Measurements from ENCODE around the gene SLC18B1.

Gene SLC18B1

GRCh38 chr6:132797951-132798868 lies at the start of gene SLC18B1:
Gene SLC18B1 (minus strand): TSS chr6:132798637. CDS start chr6:132798456, 181 bp downstream.
- no peaks in the 10 kb centered on the region for H3K27me3 Mint-ChIP-seq
- H3K27ac Mint-ChIP-seq (ENCODE audit: low read depth) = no peak within 1 kb of the TSS
- ATAC-seq (replicated peaks; ENCODE audit: extremely low read depth, poor library complexity, severe bottlenecking) (peak; percentile 57), DNase-seq (ENCODE audit: low spot score in 2 of 2) (no peak)
- H3K4me1 Mint-ChIP-seq = peaks cover 23% of the 10 kb centered on the region
- H3K9me3 Mint-ChIP-seq = no peaks in the 10 kb centered on the region
- H3K4me3 Mint-ChIP-seq = no peak within 1 kb of the TSS
- H3K36me3 Mint-ChIP-seq (ENCODE audit: insufficient read depth) = peaks cover 7% of the 10 kb centered on the region

GRCh38 chr6:132843316-132844035 lies 45.0 kb upstream of the SLC18B1 start:
- no peaks in the 10 kb centered on the region for H3K4me1 Mint-ChIP-seq
- H3K9me3 Mint-ChIP-seq = no peaks in the 10 kb centered on the region
- H3K4me3 Mint-ChIP-seq = no peak overlapping the region
- no peak overlapping the region for H3K27ac Mint-ChIP-seq (ENCODE audit: low read depth)
- no peaks in the 10 kb centered on the region for H3K27me3 Mint-ChIP-seq
- peaks cover 1% of the 10 kb centered on the region for H3K36me3 Mint-ChIP-seq (ENCODE audit: insufficient read depth)
- DNase-seq (ENCODE audit: low spot score in 2 of 2) (no peak), ATAC-seq (replicated peaks; ENCODE audit: extremely low read depth, poor library complexity, severe bottlenecking) (no peak)

DNA sequence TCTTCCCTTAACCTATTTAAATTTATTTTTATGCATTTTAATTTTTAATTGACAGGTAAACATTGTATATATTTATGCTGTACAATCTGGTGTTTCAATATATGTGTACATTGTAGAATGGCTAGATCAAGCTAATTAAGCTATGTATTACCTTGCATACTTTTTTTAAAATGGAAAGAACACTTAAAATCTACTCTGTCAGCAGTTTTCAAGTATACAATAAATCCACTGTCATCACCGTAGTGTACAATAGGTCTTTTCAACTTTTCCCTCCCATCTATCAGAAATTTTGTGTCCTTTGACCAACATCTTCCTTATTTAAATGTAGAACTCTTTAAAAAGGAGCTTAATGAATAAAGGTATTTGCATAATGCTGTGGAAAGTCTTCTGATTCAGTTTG lies 43.5 kb upstream of the SLC18B1 start:
- Mint-ChIP-seq H3K36me3 (ENCODE audit: insufficient read depth) (peaks cover 1% of the 10 kb centered on the region), H3K9me3 (no peaks in the 10 kb centered on the region), H3K27ac (ENCODE audit: low read depth) (no peak overlapping the region), H3K27me3 (no peaks in the 10 kb centered on the region), H3K4me1 (no peaks in the 10 kb centered on the region), H3K4me3 (no peak overlapping the region)
- no peak for ATAC-seq (replicated peaks; ENCODE audit: extremely low read depth, poor library complexity, severe bottlenecking)
- no peak for DNase-seq (ENCODE audit: low spot score in 2 of 2)

GRCh38 chr6:132832891-132833290 lies 34.5 kb upstream of the SLC18B1 start:
- DNase-seq (ENCODE audit: low spot score in 2 of 2) = no peak
- H3K4me3 Mint-ChIP-seq = no peak overlapping the region
- H3K36me3 Mint-ChIP-seq (ENCODE audit: insufficient read depth) = no peaks in the 10 kb centered on the region
- H3K27me3 Mint-ChIP-seq = peaks cover 10% of the 10 kb centered on the region
- no peaks in the 10 kb centered on the region for H3K4me1 Mint-ChIP-seq
- ATAC-seq (replicated peaks; ENCODE audit: extremely low read depth, poor library complexity, severe bottlenecking) = no peak
- no peaks in the 10 kb centered on the region for H3K9me3 Mint-ChIP-seq
- H3K27ac Mint-ChIP-seq (ENCODE audit: low read depth) = no peak overlapping the region

DNA sequence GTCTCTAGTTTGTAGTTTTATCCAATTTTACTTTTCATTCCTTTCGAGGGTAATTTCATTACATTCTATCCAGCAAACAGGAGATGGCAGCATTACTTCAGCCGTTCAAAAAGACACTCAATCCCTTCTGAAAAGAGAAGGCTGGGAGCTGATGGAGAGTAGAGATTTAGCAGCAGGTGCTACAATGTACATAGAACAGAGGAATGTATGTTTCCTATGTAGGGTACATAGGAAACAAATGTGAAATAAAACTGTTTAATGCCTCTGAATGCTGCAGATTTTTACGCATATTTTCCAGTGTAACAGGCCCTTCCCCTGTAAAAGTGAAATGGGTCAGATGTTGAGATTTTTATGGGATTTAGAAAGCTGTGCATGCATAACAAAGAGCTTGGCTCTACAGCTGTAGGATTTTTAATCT lies 31.9 kb upstream of the SLC18B1 start:
- Mint-ChIP-seq H3K4me1 (no peaks in the 10 kb centered on the region), H3K27ac (ENCODE audit: low read depth) (no peak overlapping the region), H3K4me3 (no peak overlapping the region), H3K36me3 (ENCODE audit: insufficient read depth) (no peaks in the 10 kb centered on the region), H3K27me3 (peaks cover under 1% of the 10 kb centered on the region), H3K9me3 (no peaks in the 10 kb centered on the region)
- DNase-seq (ENCODE audit: low spot score in 2 of 2) (no peak), ATAC-seq (replicated peaks; ENCODE audit: extremely low read depth, poor library complexity, severe bottlenecking) (no peak)

GRCh38 chr6:132820629-132821381 lies 22.4 kb upstream of the SLC18B1 start:
- H3K4me1 Mint-ChIP-seq = peaks cover 53% of the 10 kb centered on the region
- H3K27me3 Mint-ChIP-seq = no peaks in the 10 kb centered on the region
- H3K4me3 Mint-ChIP-seq = no peak overlapping the region

GRCh38 chr6:132819405-132820161 lies 21.1 kb upstream of the SLC18B1 start:
- Mint-ChIP-seq H3K4me3 (no peak overlapping the region), H3K27me3 (no peaks in the 10 kb centered on the region), H3K36me3 (ENCODE audit: insufficient read depth) (peaks cover 54% of the 10 kb centered on the region), H3K9me3 (no peaks in the 10 kb centered on the region), H3K4me1 (peaks cover 65% of the 10 kb centered on the region), H3K27ac (ENCODE audit: low read depth) (peak overlapping the region; percentile 86)
- ATAC-seq (replicated peaks; ENCODE audit: extremely low read depth, poor library complexity, severe bottlenecking) (no peak), DNase-seq (ENCODE audit: low spot score in 2 of 2) (no peak)

More at GRCh38 chr6:132820629-132821381, 22.4 kb upstream of the SLC18B1 start:
- no peaks in the 10 kb centered on the region for H3K9me3 Mint-ChIP-seq
- DNase-seq (ENCODE audit: low spot score in 2 of 2) (no peak), ATAC-seq (replicated peaks; ENCODE audit: extremely low read depth, poor library complexity, severe bottlenecking) (no peak)
- H3K27ac Mint-ChIP-seq (ENCODE audit: low read depth) = peak overlapping the region; percentile 86
- H3K36me3 Mint-ChIP-seq (ENCODE audit: insufficient read depth) = peaks cover 43% of the 10 kb centered on the region

- ATAC-seq (replicated peaks; ENCODE audit: extremely low read depth, poor library complexity, severe bottlenecking) (no peak), DNase-seq (ENCODE audit: low spot score in 2 of 2) (no peak)
- Mint-ChIP-seq H3K4me1 (peaks cover 74% of the 10 kb centered on the region), H3K4me3 (no peak overlapping the region), H3K27ac (ENCODE audit: low read depth) (peak overlapping the region; percentile 87), H3K27me3 (no peaks in the 10 kb centered on the region), H3K9me3 (no peaks in the 10 kb centered on the region), H3K36me3 (ENCODE audit: insufficient read depth) (peaks cover 63% of the 10 kb centered on the region)
Measured at GRCh38 chr6:132818404-132819359, 20.2 kb upstream of the SLC18B1 start.

DNA sequence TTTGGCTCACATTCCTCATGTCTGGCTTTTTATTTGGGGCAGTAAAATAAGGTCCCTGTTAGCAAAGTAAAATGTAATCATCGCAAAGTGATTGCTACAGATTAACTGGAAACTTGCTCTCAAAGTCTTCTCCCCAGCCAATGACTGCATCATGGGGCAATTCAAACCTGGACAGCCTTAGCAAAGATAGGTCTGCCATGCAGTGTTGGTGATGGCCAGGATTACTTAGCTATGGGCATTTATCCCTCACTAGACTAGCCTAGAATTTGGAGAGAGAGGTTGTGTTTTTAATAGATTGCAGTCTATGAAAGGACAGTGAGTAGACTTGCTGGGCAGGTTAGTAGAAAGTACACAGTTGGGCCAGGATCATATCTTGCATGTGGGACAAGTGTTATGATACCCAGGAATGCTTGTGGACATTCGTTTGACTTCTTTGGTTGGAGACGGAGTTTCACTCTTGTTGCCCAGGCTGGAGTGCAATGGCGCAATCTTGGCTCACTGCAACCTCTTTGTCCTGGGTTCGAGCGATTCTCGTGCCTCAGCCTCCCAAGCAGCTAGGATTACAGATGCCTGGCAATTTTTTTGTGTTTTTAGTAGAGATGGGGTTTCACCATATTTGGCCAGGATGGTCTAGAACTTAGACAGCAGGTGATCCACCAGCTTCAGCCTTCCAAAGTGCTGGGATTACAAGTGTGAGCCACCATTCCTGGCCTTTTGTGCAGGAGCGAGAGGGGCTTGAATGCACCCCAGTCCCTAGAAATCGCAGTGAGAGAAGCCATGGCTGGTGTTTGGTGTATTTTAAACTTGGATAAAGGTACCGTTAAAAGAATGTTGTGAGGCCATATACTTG lies 19.3 kb upstream of the SLC18B1 start:
- DNase-seq (ENCODE audit: low spot score in 2 of 2) (no peak), ATAC-seq (replicated peaks; ENCODE audit: extremely low read depth, poor library complexity, severe bottlenecking) (no peak)
- Mint-ChIP-seq H3K27ac (ENCODE audit: low read depth) (peak overlapping the region; percentile 87), H3K36me3 (ENCODE audit: insufficient read depth) (peaks cover 70% of the 10 kb centered on the region), H3K27me3 (no peaks in the 10 kb centered on the region), H3K4me1 (peaks cover 78% of the 10 kb centered on the region), H3K9me3 (no peaks in the 10 kb centered on the region), H3K4me3 (no peak overlapping the region)

GRCh38 chr6:132816660-132817059 lies 18.2 kb upstream of the SLC18B1 start:
- H3K27ac Mint-ChIP-seq (ENCODE audit: low read depth) = peak overlapping the region; percentile 87
- H3K27me3 Mint-ChIP-seq = no peaks in the 10 kb centered on the region
- H3K4me1 Mint-ChIP-seq = peaks cover 82% of the 10 kb centered on the region
- peak overlapping the region; percentile 91 for H3K4me3 Mint-ChIP-seq
- no peaks in the 10 kb centered on the region for H3K9me3 Mint-ChIP-seq
- peaks cover 80% of the 10 kb centered on the region for H3K36me3 Mint-ChIP-seq (ENCODE audit: insufficient read depth)
- no peak for ATAC-seq (replicated peaks; ENCODE audit: extremely low read depth, poor library complexity, severe bottlenecking)
- no peak for DNase-seq (ENCODE audit: low spot score in 2 of 2)
